Nephron (organoid): Measurements from ENCODE around the gene DBX2.

ENCODE experiments used
- H3K27ac Mint-ChIP-seq, 3 experiments: 2 replicates each; pipeline ENCODE4 v1.8.0; 2020; ENCODE audit warnings: mixed read lengths in 3 of 3, mild to moderate bottlenecking in 2 of 3, moderate library complexity in 1 of 3
- H3K27me3 Mint-ChIP-seq: 2 replicates; pipeline ENCODE4 v1.8.0; 2021; ENCODE audit warnings: low read depth, mild to moderate bottlenecking, moderate library complexity, mixed read lengths
- H3K36me3 Mint-ChIP-seq: 2 replicates; pipeline ENCODE4 v1.8.0; 2020; ENCODE audit warnings: low read depth, mixed read lengths
- H3K4me1 Mint-ChIP-seq: 2 replicates; pipeline ENCODE4 v1.8.0; 2020; ENCODE audit warnings: mixed read lengths
- H3K4me3 Mint-ChIP-seq, 3 experiments: 2 replicates each; pipeline ENCODE4 v1.8.0; 2020; ENCODE audit warnings: mild to moderate bottlenecking in 3 of 3, mixed read lengths in 3 of 3, moderate library complexity in 2 of 3
- H3K9me3 Mint-ChIP-seq: 2 replicates; pipeline ENCODE4 v1.8.0; 2020; ENCODE audit warnings: mixed read lengths
- TF ChIP-seq, protein P1 (sequence below), 3 experiments: fragments of 200-600 bp; sonication (generic); IDR thresholded peaks; one replicate each; pipeline ENCODE4 v1.5.0; 2021; ENCODE audit warnings: antibody characterized with exemption in 3 of 3; ENCODE audit not compliant: unreplicated experiment in 3 of 3

The DBX2 gene

DNA sequence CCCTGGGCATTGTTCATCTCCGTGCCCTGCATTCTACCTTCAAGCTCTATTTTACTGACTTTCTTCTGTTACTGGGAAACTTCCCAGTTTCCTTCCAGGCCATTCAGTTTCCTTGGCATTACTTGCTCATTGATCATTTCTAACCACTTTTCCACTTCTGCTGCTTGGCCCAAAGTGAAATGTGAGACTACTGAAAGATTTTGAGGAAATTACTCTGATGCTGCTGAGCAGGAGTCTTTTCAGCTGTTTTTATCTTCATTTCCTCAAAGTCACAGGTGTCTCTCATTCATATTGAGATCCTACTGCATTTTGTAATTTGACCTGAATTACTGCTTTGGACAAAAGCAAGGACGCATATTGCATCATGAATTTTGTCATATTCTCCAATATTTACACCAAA is 26.4 kb upstream of the DBX2 start:
- Mint-ChIP-seq H3K27me3 (no peaks in the 10 kb centered on the region), H3K27ac (peak overlapping the region; percentile 6 to 55 (median 16)), H3K4me3 (no peak overlapping the region), H3K4me1 (peaks cover 18% of the 10 kb centered on the region), H3K36me3 (no peaks in the 10 kb centered on the region), H3K9me3 (no peaks in the 10 kb centered on the region)
- TF ChIP-seq, protein P1, sequence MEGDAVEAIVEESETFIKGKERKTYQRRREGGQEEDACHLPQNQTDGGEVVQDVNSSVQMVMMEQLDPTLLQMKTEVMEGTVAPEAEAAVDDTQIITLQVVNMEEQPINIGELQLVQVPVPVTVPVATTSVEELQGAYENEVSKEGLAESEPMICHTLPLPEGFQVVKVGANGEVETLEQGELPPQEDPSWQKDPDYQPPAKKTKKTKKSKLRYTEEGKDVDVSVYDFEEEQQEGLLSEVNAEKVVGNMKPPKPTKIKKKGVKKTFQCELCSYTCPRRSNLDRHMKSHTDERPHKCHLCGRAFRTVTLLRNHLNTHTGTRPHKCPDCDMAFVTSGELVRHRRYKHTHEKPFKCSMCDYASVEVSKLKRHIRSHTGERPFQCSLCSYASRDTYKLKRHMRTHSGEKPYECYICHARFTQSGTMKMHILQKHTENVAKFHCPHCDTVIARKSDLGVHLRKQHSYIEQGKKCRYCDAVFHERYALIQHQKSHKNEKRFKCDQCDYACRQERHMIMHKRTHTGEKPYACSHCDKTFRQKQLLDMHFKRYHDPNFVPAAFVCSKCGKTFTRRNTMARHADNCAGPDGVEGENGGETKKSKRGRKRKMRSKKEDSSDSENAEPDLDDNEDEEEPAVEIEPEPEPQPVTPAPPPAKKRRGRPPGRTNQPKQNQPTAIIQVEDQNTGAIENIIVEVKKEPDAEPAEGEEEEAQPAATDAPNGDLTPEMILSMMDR (IDR thresholded peaks at IDR 0.05; ENCODE audit: unreplicated experiment in 3 of 3), result no peak

DNA sequence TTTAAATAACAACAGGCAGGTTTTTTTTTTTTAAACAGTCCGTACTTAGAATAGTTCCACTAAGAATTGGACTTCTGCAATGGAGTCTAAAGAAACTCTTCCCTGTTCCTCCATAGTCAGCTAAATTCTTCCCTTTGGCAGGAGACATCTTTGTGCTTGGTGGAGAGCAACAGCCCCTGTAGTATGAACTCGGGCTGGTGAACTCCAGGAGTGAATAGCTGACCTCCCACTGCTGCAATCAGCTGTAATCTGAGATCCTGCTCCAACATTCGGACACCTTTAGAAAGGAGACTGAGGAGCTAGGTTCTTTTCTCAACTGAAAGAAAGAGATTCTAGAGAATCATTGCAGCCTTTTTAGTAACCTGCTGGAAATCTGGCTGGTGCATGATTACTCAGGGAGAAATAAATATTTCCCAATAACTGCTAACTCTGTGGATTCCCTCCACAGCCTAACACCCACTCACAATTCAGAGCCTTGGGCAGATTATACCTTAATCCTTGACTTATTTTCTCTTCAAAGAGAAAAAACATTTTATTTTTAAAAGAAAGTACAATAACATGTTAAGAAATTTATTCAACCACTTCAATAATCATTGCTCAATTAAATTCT is 25.6 kb upstream of the DBX2 start:
- H3K4me1 Mint-ChIP-seq, result peaks cover 18% of the 10 kb centered on the region
- H3K36me3 Mint-ChIP-seq, result no peaks in the 10 kb centered on the region
- peak overlapping the region in 1 of 3 experiments; percentile 55 for H3K27ac Mint-ChIP-seq
- TF ChIP-seq, protein P1 (IDR thresholded peaks at IDR 0.05; ENCODE audit: unreplicated experiment in 3 of 3), result no peak
- H3K9me3 Mint-ChIP-seq, result no peaks in the 10 kb centered on the region
- no peaks in the 10 kb centered on the region for H3K27me3 Mint-ChIP-seq
- H3K4me3 Mint-ChIP-seq, result no peak overlapping the region

DNA sequence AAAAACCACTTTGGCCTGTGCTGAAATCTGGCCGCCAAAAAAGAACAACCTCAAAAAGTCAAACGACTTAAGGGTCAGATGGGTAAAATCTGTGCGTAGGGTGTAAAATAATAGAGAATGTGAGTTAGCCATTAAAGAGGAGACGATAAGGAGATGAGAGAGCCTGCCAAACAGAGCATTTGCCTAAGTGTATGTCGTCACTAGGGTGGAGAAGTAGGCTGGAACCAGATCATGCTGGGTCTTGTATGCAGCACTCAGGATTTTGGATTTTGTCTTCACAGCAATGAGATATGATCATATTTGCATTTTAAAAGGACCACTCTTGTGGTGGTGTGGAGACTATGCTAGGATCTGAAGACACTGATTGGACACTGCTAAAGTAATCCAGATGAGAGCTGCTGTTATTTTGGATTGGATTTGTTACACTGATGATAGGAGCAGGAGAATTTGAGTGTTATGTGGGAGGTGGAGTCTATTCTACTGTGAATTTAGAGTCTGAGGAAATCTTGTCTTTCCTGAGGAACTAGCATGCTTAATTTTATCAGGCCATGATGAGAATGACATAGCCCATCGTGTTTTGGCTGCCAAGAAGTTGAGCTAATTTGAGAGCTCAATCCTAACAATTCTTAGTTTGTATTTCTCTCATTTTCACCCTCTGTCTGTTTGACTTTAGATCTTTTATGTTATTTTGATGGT is 24.8 kb upstream of the DBX2 start:
- H3K27me3 Mint-ChIP-seq, result no peaks in the 10 kb centered on the region
- H3K4me3 Mint-ChIP-seq, result no peak overlapping the region
- peaks cover 18% of the 10 kb centered on the region for H3K4me1 Mint-ChIP-seq
- TF ChIP-seq, protein P1 (IDR thresholded peaks at IDR 0.05; ENCODE audit: unreplicated experiment in 3 of 3), result no peak
- no peaks in the 10 kb centered on the region for H3K36me3 Mint-ChIP-seq
- H3K27ac Mint-ChIP-seq, result no peak overlapping the region
- H3K9me3 Mint-ChIP-seq, result no peaks in the 10 kb centered on the region

DNA sequence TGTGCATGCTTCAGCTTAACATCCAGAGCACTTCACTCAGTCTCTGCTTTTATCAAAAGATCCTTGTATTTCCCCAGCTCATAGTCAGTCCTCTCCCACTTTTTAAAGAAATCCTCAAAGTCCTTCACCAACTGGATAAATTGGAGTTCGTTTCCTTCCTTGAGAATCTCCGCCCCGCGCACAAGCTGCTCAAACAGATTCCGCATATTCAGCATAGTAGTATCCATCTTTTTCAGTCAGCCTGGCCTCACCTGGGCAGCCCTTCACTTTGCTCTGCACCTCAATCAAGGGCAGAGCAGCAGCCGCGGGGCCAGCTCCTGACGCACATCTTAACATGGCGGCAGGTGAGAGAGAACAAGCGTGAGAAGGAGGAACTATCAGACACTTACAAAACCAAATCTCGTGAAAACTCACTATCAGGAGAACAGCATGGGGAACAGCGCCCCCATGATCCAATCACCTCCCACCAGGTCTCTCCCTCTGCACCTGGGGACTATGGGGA is 14.3 kb upstream of the DBX2 start:
- TF ChIP-seq, protein P1 (IDR thresholded peaks at IDR 0.05; ENCODE audit: unreplicated experiment in 3 of 3), result no peak
- no peak overlapping the region for H3K27ac Mint-ChIP-seq
- no peak overlapping the region for H3K4me3 Mint-ChIP-seq
- H3K9me3 Mint-ChIP-seq, result peaks cover 15% of the 10 kb centered on the region
- H3K4me1 Mint-ChIP-seq, result no peaks in the 10 kb centered on the region
- H3K36me3 Mint-ChIP-seq, result no peaks in the 10 kb centered on the region
- peaks cover 5% of the 10 kb centered on the region for H3K27me3 Mint-ChIP-seq

DNA sequence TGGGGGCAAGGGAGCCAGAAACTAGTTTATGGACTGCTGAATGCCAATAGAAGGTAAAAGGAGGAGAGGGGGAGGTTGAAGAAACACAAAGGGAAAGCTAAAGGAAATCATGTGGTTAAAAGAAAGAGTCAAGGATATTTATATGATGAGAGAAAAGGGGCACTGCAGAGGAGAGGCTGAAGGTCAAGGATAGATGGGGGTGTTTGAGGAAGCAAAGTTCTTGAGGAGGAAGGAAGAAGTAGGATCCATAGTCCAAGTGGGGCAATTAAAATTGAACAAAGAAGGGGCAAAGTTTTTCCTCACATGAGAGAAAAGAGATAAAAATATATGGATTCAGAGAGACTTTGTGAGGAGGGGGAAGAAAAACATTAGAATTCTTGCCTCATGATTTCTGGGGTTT is 10.1 kb upstream of the DBX2 start:
- H3K9me3 Mint-ChIP-seq, result peaks cover 10% of the 10 kb centered on the region
- H3K27ac Mint-ChIP-seq, result no peak overlapping the region
- no peaks in the 10 kb centered on the region for H3K4me1 Mint-ChIP-seq
- peaks cover 5% of the 10 kb centered on the region for H3K27me3 Mint-ChIP-seq
- H3K4me3 Mint-ChIP-seq, result no peak overlapping the region
- TF ChIP-seq, protein P1 (IDR thresholded peaks at IDR 0.05; ENCODE audit: unreplicated experiment in 3 of 3), result no peak
- no peaks in the 10 kb centered on the region for H3K36me3 Mint-ChIP-seq
